ENCODE measurements around the gene PRDM7. TPM values are rescaled to one million over a fixed set of nuclear protein-coding genes. Genes with fewer than 3 reads are reported as not detected.
"Not testable (repeated sequence)": the region's sequence is repeated elsewhere in the genome, so short reads cannot be mapped to it uniquely, and the experiment has no call there.

The PRDM7 gene
- total RNA-seq, 1 donor from 2014 or later = not detected

DNA sequence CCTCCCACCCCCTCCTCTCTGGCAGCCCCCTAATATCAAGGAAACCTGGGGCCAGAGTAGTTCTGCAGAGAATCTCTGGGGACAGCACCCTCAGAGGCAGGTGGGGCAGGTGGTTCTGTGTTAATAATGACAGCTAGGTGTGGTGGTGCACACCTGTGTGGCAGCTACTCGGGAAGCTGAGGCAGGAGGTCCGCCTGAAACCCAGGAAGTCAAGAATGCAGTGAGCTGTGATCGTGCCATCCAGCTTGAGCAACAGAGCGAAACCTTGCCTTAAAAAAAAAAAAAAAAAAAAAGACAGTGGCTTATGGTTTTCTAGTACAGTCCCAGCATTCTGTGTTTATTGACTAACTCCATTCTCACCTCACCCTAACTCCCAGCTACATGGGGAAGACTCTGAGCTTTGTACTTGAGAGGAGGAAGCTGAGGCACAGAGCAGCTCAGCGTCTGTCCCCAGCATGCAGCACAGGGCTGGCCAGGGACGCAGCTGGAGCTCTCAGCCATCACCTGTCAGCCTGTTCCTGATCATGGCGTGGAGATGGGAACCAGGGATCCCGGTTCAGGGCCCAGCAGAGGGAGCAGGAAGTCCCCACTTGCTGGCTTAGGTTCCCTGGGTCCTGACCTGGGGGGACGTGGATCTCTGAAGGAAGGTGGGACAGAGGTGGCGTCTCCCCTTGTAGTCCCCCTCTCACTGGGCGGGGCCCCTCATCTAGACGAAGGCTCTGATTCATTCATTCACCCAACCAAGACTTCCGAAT is 64.0 kb downstream of the PRDM7 start:
- no peak for DNase-seq

DNA sequence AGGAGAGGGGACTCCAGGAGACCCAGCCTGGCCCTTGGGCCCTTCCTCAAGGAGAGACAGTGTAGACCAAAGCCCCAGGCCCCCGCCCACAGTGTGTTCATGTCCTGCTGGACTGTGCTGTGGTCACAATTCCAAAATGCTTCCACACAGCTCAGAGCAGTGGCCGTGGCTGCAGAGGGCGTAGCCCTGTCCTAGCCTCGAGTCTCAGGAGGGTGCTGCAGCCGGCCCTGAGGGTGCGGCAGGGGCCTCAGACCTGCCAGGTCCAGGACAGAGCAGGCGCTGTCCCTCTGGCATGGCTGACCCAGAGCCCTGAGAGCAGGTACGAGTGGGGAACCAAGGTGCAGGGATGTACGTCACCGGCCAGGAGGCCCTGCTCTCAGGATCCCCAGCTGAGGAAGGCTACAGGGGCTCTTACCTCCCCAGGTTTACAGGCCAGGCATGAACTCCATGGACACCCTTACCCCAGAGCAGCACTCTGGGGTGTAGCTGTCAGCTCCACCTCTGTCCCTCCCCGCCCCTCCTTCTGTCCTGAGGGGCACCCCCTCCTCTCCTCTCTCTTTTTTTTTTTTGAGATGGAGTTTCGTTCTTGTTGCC is 65.1 kb downstream of the PRDM7 start:
- DNase-seq = no peak

DNA sequence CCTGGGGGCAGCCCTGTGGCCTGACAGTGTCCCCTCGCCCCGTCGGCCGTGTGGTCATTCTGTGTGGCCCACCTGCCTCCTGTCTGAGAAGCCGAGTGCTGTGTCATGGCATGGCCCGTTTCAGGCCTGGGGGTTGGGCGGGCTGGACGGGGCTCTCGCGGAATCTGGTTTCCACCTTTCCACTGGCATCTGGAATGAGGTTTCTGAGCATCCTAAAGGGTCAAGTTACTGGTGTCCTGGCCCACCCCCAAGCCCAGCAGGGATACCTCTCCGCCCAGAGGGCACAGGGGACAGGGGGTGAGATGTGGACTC is 65.7 kb downstream of the PRDM7 start:
- DNase-seq = no peak

DNA sequence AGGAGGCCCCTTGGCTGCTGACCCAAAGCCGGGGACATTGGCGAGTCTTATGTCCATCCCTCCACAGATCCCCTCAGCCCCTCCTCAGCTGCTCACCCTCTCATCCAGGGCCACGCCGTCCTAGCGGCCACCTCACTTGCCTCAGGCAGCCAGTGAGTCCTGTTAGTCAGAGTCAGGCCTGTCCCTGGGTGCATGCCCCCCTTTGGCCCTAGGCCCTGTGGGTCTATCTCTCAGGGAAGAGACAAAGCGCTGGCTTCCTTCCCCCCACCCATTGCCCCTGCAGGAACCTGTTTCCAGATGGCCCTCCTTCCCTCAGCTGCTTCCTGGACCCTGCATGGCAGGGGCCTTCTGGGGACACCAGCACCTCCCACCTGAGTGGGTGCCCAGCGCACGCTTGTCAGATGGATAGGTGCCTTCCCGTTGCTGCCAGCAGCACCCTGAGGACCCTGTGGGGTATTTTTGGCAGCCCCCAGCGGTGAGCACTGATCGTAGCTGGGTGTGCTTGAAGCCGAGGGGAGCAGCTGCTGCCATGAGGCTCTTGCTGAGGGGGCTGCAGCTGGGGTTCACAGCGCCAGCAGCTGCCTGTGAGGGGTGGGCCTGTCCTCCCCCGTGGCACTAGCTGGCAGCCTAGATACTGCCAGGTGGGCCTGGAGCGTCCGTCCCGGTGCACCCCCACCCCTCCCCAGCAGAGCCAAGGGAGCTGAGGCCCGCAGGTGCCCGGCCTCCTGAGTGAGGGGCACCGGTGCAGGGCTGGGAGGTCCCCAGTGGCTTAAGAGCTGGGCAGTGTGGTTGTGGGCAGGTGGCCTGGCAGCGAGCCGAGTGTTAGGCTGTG is 66.2 kb downstream of the PRDM7 start:
- no peak for DNase-seq

DNA sequence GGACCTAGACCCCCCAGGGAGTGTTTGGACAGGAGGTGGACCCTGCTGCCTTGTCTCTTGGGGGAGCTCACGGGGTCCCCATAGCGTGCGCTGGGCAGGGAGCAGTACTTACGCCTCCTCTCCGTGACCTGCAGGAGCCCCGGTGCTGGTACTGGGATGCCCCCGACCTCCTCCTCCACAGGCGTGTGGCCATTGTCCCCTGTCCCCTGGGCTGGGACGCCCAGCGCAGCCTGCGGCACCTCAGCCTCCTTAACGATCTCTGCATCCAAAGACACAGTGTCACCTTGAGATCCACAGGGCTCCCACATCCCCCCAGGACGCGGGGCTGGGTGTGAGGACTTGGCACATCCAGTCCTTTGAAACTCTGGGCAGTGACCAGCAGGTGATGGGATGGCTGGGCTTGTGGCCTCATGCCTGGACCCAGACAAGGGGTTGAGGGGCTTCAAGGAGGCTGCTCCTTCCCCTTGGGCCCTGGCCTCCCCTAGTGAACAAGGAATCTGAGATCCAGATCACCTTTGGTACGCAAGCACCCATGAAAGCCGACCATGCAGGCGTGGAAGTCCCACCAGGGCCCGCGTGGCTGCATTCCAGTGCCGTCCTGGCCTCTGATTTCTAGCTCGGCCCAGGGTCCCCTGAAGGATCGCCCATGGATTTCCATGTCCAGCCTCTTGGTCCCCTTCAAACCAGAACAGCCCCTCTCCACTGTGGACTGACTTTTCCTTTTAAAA is 67.8 kb downstream of the PRDM7 start:
- no peak for DNase-seq

DNA sequence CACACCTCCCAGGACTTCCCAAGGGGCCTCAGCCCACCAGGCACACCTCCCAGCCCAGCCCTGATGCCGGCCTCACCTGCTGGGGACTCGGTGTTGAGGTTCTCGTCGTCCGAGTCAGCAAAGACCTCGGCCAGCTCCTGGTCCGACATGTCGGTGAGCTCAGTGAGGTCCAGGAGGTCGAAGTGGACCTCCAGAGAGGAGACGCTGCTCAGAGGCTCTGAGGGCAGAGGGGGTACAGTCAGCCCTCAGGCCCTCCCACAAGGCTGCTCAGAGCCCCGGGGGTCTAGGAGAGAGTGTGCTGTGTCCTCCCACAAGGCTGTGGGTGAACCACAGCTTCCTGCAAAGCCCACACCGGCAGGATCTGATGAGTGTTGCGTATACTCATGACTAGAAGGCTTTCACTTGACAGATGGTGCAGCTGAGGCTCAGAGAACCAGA is 68.4 kb downstream of the PRDM7 start:
- DNase-seq = no peak

DNA sequence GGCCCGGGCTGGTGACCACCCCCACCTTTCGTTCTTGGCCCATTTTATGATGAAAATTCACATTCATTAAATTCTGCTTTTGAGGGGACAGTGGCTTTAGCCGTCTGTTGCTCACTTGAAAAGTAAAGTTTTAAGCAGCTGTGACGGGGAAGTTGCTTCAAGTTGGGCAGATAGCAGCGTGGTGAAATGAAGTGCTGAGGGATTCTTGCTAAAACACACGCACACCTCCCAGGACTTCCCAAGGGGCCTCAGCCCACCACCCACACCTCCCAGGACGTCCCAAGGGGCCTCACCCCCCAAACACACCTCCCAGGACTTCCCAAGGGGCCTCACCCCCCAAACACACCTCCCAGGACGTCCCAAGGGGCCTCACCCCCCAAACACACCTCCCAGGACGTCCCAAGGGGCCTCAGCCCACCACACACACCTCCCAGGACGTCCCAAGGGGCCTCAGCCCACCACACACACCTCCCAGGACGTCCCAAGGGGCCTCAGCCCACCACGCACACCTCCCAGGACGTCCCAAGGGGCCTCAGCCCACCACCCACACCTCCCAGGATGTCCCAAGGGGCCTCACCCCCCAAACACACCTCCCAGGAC is 69.4 kb downstream of the PRDM7 start:
- DNase-seq = not testable (repeated sequence)

DNA sequence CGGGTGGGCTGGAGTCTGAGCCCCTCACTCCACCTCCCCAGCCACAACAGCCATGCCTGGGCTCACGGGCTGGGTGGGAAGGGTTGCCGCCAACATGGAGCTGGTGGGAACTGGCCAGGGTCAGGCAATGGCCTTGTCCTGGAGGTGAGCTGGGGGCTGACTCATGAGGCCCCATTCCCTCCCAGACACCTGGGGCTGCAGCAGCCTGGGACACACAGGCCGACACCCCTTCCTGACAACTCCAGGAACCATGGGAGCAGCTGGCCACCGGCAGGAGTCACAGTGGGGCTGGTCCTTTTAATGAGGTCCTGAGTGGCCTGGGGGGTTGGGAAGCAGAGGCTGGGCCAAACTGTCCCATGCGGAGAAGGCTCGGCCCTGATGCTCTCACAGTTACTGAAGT is 70.1 kb downstream of the PRDM7 start:
- DNase-seq = no peak

Other genes with a start within 250 kb of the PRDM7 start
- gene SPIRE2, start 248.9 kb downstream of the PRDM7 start, total RNA-seq = 3.6 TPM
- gene TCF25, start 203.7 kb downstream of the PRDM7 start, total RNA-seq = 109 TPM
- gene MC1R, start 158.5 kb downstream of the PRDM7 start, total RNA-seq = 2.2 TPM
- 7.6 TPM for gene TUBB3, start 154.0 kb downstream of the PRDM7 start, total RNA-seq
- 35.7 TPM for gene DEF8, start 128.6 kb downstream of the PRDM7 start, total RNA-seq
- 0.79 TPM for gene DBNDD1, start 57.9 kb downstream of the PRDM7 start, total RNA-seq

Measured in skin of body (tissue), 2 donors.